Fibroblast of villous mesenchyme (primary cell): ENCODE data around the gene ZNF561. TPM values are rescaled to one million over a fixed set of nuclear protein-coding genes. Genes with fewer than 3 reads are reported as not detected.
A peak's percentile ranks its signal among the peaks of the same experiment; 100 is the strongest.

Experiments used
- DNase-seq: peaks from one replicate; pipeline ENCODE4 v3.0.0-alpha.2; 2010; ENCODE audit warnings: low read depth
- H3K4me3 ChIP-seq: 2 replicates; pipeline ENCODE4 v1.5.1; 2011; ENCODE audit warnings: low read depth, mild to moderate bottlenecking, low read length
- total RNA-seq: library from RNA; depleted of rRNA; stranded (reverse); fragments of >200 nt; gene quantifications from 2 replicates; pipeline ENCODE4 v1.2.3, GENCODE V29; 2012
- TF ChIP-seq, protein P1 (sequence below): IDR thresholded peaks from 2 replicates; pipeline ENCODE4 v1.5.1; 2012; ENCODE audit warnings: low read depth, mild to moderate bottlenecking, low read length; ENCODE audit not compliant: insufficient read depth

Gene ZNF561
- total RNA-seq, 1 donor = 57.9 TPM

DNA sequence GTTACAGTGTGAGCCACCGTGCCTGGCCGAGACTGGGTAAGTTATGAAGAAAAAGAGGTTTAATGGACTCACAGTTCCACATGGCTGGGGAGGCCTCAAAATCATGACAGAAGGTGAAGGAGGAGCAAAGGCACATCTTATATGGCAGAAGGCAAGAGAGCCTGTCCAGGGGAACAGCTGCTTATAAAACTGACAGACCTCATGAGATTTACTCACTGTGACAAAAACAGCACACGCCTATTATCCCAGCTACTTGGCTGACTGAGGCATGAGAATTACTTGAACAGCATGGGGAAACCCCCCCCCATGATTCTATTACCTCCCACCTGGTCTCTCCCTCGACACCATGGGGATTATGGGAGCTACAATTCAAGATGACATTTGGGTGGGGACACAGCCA lies 23.4 kb upstream of the ZNF561 start:
- no peak for DNase-seq
- H3K4me3 ChIP-seq = no peak overlapping the region
- TF ChIP-seq, protein P1, sequence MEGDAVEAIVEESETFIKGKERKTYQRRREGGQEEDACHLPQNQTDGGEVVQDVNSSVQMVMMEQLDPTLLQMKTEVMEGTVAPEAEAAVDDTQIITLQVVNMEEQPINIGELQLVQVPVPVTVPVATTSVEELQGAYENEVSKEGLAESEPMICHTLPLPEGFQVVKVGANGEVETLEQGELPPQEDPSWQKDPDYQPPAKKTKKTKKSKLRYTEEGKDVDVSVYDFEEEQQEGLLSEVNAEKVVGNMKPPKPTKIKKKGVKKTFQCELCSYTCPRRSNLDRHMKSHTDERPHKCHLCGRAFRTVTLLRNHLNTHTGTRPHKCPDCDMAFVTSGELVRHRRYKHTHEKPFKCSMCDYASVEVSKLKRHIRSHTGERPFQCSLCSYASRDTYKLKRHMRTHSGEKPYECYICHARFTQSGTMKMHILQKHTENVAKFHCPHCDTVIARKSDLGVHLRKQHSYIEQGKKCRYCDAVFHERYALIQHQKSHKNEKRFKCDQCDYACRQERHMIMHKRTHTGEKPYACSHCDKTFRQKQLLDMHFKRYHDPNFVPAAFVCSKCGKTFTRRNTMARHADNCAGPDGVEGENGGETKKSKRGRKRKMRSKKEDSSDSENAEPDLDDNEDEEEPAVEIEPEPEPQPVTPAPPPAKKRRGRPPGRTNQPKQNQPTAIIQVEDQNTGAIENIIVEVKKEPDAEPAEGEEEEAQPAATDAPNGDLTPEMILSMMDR = no peak

DNA sequence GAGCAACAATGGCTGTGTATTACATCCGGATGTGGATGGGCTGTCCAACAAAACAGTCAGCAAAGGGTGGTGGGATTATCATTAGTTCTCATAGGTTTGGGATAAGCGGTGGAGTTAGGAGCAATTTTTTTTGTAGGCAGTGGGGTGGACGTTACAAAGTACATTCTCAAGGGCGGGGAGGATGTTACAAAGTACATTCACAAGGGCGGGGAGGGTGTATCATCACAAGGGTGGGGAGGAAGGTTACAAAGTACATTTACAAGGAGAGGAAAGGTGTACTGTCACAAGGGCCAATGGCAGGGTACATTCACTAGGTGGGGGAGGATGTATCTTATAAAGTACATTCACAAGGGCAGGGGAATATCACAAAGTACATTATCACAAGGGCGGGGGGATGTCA lies 20.8 kb upstream of the ZNF561 start:
- TF ChIP-seq, protein P1 = no peak
- no peak overlapping the region for H3K4me3 ChIP-seq
- no peak for DNase-seq

DNA sequence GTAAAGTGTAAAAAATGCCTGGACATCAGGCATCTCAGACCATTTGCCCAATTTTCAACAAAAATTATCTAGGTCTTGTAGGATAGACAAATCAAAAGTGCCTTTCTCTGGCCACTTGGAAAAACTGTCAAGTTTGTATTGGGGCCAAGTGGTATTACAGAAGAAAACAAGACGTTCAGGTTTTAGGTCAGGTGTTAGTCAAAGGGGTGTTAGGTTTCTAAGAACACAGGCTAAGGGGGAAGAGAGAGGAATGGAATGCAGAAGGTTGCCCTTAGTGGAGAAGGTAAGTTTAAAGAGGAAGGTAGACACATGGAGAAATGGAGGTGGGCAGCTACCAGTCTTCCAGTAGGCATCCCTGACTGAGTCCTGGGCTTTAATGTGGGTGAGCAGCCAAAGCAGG lies 19.9 kb upstream of the ZNF561 start:
- TF ChIP-seq, protein P1 = no peak
- no peak for DNase-seq
- H3K4me3 ChIP-seq = no peak overlapping the region

DNA sequence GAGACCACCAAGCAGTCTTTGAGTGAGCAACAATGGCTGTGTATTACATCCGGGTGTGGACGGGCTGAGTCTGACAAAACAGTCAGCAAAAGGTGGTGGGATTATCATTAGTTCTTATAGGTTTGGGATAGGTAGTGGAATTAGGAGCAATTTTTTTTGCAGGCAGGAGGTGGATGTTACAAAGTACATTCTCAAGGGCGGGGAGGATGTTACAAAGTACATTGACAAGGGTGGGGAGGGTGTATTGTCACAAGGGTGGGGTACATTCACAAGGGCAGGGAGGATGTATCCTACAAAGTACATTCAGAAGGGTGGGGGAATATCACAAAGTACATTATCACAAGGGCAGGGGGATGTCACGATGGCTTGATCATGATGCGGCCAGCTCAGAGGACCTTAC lies 15.0 kb upstream of the ZNF561 start:
- no peak for DNase-seq
- TF ChIP-seq, protein P1 = no peak

DNA sequence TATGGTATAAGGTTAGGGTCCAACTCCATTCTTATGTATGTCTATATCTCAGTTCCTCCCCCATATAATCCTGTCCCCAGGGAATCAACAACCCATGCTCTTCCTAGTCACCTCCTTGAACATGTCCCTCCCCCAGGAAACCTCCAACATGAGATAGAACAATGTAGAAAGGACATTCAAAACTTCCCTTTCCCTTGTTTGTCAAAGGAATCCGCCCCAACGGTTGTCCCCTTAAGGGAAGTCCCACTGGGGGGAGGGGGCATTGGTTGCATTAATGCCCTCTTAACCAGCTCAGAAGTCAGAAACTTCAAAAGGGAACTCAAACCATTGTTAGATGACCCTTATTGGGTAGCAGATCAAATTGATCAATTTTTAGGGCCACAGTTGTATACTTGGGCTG lies 6.8 kb upstream of the ZNF561 start:
- no peak overlapping the region for H3K4me3 ChIP-seq
- no peak for DNase-seq
- TF ChIP-seq, protein P1 = no peak

More for the DNA sequence above, 15.0 kb upstream of the ZNF561 start:
- H3K4me3 ChIP-seq = no peak overlapping the region

DNA sequence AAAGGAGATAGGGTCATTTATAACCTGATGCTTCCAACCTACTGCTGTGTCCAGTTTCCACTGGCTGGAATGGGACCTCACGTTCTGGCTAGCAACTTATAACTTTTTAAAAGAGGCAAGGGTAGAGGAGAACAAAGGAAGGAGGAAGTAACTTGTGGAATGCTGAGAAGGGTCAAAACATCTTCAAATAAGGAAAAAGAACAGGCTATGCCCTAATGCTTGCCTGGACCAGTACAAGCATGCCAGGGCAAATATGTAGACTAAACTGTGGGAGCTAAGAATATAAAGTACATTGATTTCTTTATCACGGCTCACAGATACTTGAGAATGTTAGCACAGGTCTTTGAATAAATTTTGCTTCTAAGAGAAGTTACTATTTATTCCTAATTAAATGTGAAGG lies 1.5 kb upstream of the ZNF561 start:
- TF ChIP-seq, protein P1 = no peak
- no peak for DNase-seq
- H3K4me3 ChIP-seq = no peak overlapping the region

DNA sequence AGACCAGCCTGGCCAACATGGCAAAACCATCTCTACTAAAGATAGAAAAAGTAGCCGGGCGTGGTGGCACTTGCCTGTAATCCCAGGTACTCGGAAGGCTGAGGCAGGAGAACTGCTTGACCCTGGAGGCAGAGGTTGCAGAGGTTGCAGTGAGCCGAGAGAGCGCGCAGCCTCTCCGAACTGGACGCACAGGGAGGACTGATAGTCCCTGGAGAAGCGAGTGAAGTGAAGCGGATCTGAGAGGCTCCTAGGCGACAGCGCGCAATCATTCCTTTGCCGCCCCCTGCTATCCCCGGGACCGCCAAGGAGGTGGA lies 233 bp downstream of the ZNF561 start:
- no peak for DNase-seq
- peak overlapping the region; percentile 91 for H3K4me3 ChIP-seq
- TF ChIP-seq, protein P1 = no peak
